ENCODE measurements around the gene ALDOA. TPM values are rescaled to one million over a fixed set of nuclear protein-coding genes. Genes with fewer than 3 reads are reported as not detected.

ALDOA gene
- total and polyA plus RNA-seq, 4 donors = 265 to 1,371 (median 962) TPM

- peaks cover 14 to 36% (median 31%) of the 10 kb centered on the region in 4 donors for H3K36me3 ChIP-seq (ENCODE audit: control insufficient read depth in 4 of 4, insufficient read depth in 4 of 4, low read length in 4 of 4)
- no peaks in the 10 kb centered on the region for H3K9me3 ChIP-seq (ENCODE audit: control insufficient read depth in 4 of 4, insufficient read depth in 3 of 4, low read length in 3 of 4)
- ATAC-seq (ENCODE audit: insufficient read depth, low FRiP score) = peak; percentile 12
- DNase-seq = peak; percentile 32 to 72 (median 34)
- no peaks in the 10 kb centered on the region for H3K27me3 ChIP-seq (ENCODE audit: control insufficient read depth in 3 of 3, insufficient read depth in 3 of 3, low read length in 2 of 3)
- peak overlapping the region; percentile 95 to 99 for H3K27ac ChIP-seq (ENCODE audit: low read depth in 1 of 2, low read length in 1 of 2)
- TF ChIP-seq CTCF (IDR thresholded peaks at IDR 0.05; ENCODE audit: control extremely low read depth, extremely low read depth) = no peak
- peaks cover 7 to 24% (median 12%) of the 10 kb centered on the region in 5 donors for H3K4me1 ChIP-seq (ENCODE audit: control insufficient read depth in 5 of 5, insufficient read depth in 5 of 5, low read length in 5 of 5)
- peak overlapping the region; percentile 69 to 89 for H3K9ac ChIP-seq (ENCODE audit: insufficient read depth in 1 of 2, low read length in 2 of 2)
- peak overlapping the region; percentile 96 for H3K4me3 ChIP-seq
- WGBS, 2 donors = 1% methylated on average over 37 to 44 of the region's 44 CpGs
These were observed 592 bp downstream of the ALDOA start for GRCh38 chr16:30065943-30066760.

- H3K9ac ChIP-seq (ENCODE audit: insufficient read depth in 1 of 2, low read length in 2 of 2) = peak overlapping the region; percentile 69 to 89
- no peaks in the 10 kb centered on the region for H3K27me3 ChIP-seq (ENCODE audit: control insufficient read depth in 3 of 3, insufficient read depth in 3 of 3, low read length in 2 of 3)
- 61 to 69% methylated on average over 21 of the region's 21 CpGs for WGBS, 2 donors
- H3K9me3 ChIP-seq (ENCODE audit: control insufficient read depth in 4 of 4, insufficient read depth in 3 of 4, low read length in 3 of 4) = no peaks in the 10 kb centered on the region
- ATAC-seq (ENCODE audit: insufficient read depth, low FRiP score) (no peak), DNase-seq (no peak)
- no peak for TF ChIP-seq CTCF (IDR thresholded peaks at IDR 0.05; ENCODE audit: control extremely low read depth, extremely low read depth)
- peaks cover 14 to 42% (median 32%) of the 10 kb centered on the region in 4 donors for H3K36me3 ChIP-seq (ENCODE audit: control insufficient read depth in 4 of 4, insufficient read depth in 4 of 4, low read length in 4 of 4)
- H3K27ac ChIP-seq (ENCODE audit: low read depth in 1 of 2, low read length in 1 of 2) = peak overlapping the region; percentile 95 to 99
- H3K4me3 ChIP-seq = peak overlapping the region; percentile 96
- H3K4me1 ChIP-seq (ENCODE audit: control insufficient read depth in 5 of 5, insufficient read depth in 5 of 5, low read length in 5 of 5) = peaks cover 7 to 24% (median 12%) of the 10 kb centered on the region in 5 donors
These were observed 1.4 kb downstream of the ALDOA start for GRCh38 chr16:30066761-30067583.

- TF ChIP-seq CTCF (IDR thresholded peaks at IDR 0.05; ENCODE audit: control extremely low read depth, extremely low read depth) = no peak
- no peak for ATAC-seq (ENCODE audit: insufficient read depth, low FRiP score)
These were observed 2.0 kb downstream of the ALDOA start for GRCh38 chr16:30067584-30067916.

More at GRCh38 chr16:30067584-30067916, 2.0 kb downstream of the ALDOA start:
- Histone ChIP-seq H3K4me1 (ENCODE audit: control insufficient read depth in 5 of 5, insufficient read depth in 5 of 5, low read length in 5 of 5) (peaks cover 7 to 24% (median 12%) of the 10 kb centered on the region in 5 donors), H3K27ac (ENCODE audit: low read depth in 1 of 2, low read length in 1 of 2) (no peak overlapping the region), H3K4me3 (no peak overlapping the region), H3K27me3 (ENCODE audit: control insufficient read depth in 3 of 3, insufficient read depth in 3 of 3, low read length in 2 of 3) (no peaks in the 10 kb centered on the region), H3K9ac (ENCODE audit: insufficient read depth in 1 of 2, low read length in 2 of 2) (peak overlapping the region in 1 of 2 donors; percentile 89), H3K36me3 (ENCODE audit: control insufficient read depth in 4 of 4, insufficient read depth in 4 of 4, low read length in 4 of 4) (peaks cover 16 to 46% (median 33%) of the 10 kb centered on the region in 4 donors), H3K9me3 (ENCODE audit: control insufficient read depth in 4 of 4, insufficient read depth in 3 of 4, low read length in 3 of 4) (no peaks in the 10 kb centered on the region)
- no peak for DNase-seq
- WGBS, 2 donors = 86 to 97% methylated on average over 6 of the region's 6 CpGs
